Omental fat pad (tissue), 4 donors: ENCODE measurements around the gene MTHFSD. TPM values are rescaled to one million over a fixed set of nuclear protein-coding genes. Genes with fewer than 3 reads are reported as not detected.

Experiments
- ATAC-seq: fragments of 150-250 bp; one replicate; pipeline ENCODE4 v1.9.1; 2016; ENCODE audit warnings: mild to moderate bottlenecking, moderate library complexity; ENCODE audit not compliant: low FRiP score
- DNase-seq: peaks from one replicate; pipeline ENCODE4 v3.0.0-alpha.2; 2019; ENCODE audit warnings: low spot score
- total RNA-seq, 4 donors: library from RNA; depleted of rRNA; stranded (reverse); fragments of >200 nt; gene quantifications; one replicate each; pipeline ENCODE4 v1.1.0, GENCODE V29; 2016
- TF ChIP-seq, protein P1 (sequence below), 3 donors: fragments of 450-650 bp; IDR thresholded peaks; one replicate each; pipeline ENCODE4 v1.5.1; 2016 to 2017; ENCODE audit warnings: antibody characterized with exemption in 3 of 3, mild to moderate bottlenecking in 3 of 3, moderate library complexity in 2 of 3

MTHFSD gene
- total RNA-seq, 4 donors from 2014 or later: 6.4 to 20.2 (median 9.1) TPM

DNA sequence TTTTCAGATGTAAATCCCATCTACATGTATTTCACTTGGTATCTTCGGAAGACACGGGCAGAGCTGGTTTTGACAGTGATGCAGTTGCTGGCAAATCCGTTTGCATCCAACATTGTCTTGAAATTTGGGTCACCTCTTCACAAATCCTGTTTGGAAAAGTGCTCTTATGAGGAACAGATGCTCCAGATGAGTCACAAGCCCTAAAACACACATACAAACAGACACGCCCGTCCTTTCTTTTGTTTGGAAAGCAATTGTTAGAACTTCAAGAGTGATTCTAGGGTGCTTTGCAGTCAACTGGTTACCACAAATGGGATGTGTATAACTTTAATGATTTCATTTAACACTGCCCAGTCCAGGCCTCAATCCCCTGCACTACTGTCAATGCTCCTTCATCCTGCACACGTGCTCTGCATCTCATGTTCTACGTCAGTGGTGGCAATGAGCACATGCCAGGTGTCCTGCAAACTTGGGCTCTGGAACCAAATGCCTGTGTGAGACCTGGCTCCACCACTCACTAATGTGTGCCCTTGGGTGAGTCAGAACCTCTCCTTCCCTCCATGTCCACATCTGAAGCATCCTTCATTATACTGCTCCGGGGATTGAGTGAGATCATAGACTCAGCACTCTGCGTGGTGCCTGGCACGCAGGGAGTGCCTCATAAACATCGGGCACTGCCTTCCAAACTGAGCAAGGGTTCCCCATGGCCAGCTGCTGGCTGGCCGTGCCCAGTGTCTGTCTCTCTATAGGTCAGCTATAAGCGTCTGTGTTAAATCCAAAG is 64.0 kb downstream of the MTHFSD start:
- DNase-seq (no peak), ATAC-seq (no peak)
- TF ChIP-seq, protein P1, sequence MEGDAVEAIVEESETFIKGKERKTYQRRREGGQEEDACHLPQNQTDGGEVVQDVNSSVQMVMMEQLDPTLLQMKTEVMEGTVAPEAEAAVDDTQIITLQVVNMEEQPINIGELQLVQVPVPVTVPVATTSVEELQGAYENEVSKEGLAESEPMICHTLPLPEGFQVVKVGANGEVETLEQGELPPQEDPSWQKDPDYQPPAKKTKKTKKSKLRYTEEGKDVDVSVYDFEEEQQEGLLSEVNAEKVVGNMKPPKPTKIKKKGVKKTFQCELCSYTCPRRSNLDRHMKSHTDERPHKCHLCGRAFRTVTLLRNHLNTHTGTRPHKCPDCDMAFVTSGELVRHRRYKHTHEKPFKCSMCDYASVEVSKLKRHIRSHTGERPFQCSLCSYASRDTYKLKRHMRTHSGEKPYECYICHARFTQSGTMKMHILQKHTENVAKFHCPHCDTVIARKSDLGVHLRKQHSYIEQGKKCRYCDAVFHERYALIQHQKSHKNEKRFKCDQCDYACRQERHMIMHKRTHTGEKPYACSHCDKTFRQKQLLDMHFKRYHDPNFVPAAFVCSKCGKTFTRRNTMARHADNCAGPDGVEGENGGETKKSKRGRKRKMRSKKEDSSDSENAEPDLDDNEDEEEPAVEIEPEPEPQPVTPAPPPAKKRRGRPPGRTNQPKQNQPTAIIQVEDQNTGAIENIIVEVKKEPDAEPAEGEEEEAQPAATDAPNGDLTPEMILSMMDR (IDR thresholded peaks at IDR 0.05): no peak

DNA sequence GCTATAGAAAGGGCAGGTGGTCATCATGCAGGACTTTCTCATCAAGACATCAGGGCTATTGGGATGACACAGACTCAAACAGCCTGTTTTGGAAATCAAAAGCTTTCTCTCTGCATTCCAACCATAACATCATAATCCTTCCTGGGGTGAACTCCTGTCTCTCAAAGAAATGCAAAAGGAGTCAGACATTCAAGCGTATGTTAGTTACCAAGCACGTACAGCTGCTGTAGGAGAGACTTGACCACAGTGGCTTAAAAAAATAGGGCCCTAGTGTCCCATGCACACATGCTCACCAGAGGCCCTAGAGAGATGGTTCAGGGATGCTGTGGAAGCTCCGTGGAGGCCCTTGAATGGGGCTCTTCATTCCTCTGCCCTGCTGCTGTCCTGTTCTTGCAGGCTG is 69.3 kb downstream of the MTHFSD start:
- TF ChIP-seq, protein P1 (IDR thresholded peaks at IDR 0.05): no peak
- DNase-seq: no peak

DNA sequence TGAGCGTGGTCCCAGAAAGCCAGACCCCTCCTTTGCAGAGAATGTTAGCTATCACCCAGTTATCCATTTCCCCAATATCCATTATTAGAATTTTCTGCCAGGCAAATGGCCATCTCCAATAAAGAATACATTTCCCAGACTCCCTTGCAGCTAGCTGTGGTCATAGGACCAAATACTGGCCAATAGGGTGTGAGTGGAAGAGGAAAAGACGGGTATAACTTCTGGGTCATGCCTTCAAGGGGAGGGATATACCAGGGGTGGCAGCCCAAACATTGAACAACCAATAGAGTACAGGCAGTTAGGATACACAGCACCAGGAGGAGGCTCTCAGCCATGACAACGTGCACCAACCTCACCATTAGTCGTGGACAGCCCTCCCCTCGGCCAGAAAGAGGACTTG is 70.8 kb downstream of the MTHFSD start:
- TF ChIP-seq, protein P1 (IDR thresholded peaks at IDR 0.05): no peak

More for the DNA sequence above, 69.3 kb downstream of the MTHFSD start:
- ATAC-seq: no peak

DNA sequence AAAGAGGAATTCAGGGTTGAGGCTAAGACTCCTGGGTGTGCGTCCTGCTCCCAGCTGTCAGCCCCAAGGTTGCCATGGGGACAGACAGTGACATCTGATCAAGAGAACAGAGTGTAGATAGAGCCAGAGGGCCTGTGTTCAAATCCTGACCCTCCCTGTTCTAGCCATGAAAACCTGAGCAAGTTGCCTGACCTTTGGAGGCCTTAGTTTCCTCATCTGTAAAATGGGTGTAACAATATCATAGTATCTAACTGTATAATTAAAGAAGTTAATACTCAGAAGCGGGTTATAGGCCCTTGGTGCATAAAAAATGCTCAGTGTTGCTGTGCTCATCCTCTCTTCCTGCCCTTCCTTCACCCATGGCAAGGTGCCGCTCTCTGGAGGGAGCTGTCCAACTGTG is 73.4 kb downstream of the MTHFSD start:
- TF ChIP-seq, protein P1 (IDR thresholded peaks at IDR 0.05): no peak
- ATAC-seq: no peak
- no peak for DNase-seq

More for the DNA sequence above, 70.8 kb downstream of the MTHFSD start:
- DNase-seq (no peak), ATAC-seq (no peak)

DNA sequence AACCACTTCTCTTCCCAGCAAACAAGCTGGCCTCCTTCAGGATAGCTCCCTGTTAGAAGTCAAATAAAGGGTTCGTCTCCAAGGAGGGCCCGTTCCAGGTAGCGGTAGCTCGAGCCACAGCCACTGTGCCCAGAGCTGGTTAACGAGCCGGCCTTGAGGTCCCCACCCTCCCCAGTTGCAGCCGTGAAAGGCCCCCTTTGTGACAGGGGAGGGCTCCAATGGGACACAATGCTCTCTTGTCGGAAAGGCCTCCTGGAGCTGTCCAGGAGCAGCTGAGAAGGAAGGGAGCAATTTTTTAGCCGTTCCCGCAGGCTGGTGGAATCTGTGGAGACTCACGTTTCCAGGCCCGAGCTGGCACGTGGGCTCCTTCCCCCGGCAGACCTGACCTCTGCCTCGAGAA is 74.6 kb downstream of the MTHFSD start:
- TF ChIP-seq, protein P1 (IDR thresholded peaks at IDR 0.05): no peak
- ATAC-seq: no peak
- DNase-seq: no peak

Other genes starting within 250 kb of the MTHFSD start
- gene FOXF1, start 44.7 kb downstream of the MTHFSD start, total RNA-seq: 1 to 10 TPM in 3 of 4 donors, under 1 TPM in 1; 0.88 to 6.6 (median 1.4) TPM
- under 1 TPM; 0.25 to 0.72 (median 0.38) TPM for gene FOXC2, start 11.6 kb upstream of the MTHFSD start, total RNA-seq
- gene FOXL1, start 23.3 kb upstream of the MTHFSD start, total RNA-seq: 1 to 10 TPM in 1 of 4 donors, under 1 TPM in 3; 0.09 to 1.3 (median 0.43) TPM